ENCODE results near the gene SP110.

- no peak for TF ChIP-seq POLR2A (IDR thresholded peaks at IDR 0.05)
- no peak for TF ChIP-seq POLR2AphosphoS5 (IDR thresholded peaks at IDR 0.05)
- no peak for TF ChIP-seq CTCF (IDR thresholded peaks at IDR 0.05)
Measured at GRCh38 chr2:230227216-230227615, 7.4 kb upstream of the SP110 start.

All from upper lobe of left lung (tissue), 4 donors.